Epithelial cell of proximal tubule (primary cell): ENCODE data around the gene SH3PXD2A. TPM values are rescaled to one million over a fixed set of nuclear protein-coding genes. Genes with fewer than 3 reads are reported as not detected.

Experiments used
- DNase-seq: peaks from one replicate; pipeline ENCODE4 v3.0.0-alpha.2; 2011; ENCODE audit warnings: low read depth
- H3K4me3 ChIP-seq: 2 replicates; pipeline ENCODE4 v1.5.1; 2011; ENCODE audit warnings: low read depth, mild to moderate bottlenecking, low read length
- CTCF ChIP-seq: conservative IDR thresholded peaks from 2 replicates; pipeline ENCODE4 v1.5.1; 2012; ENCODE audit warnings: low read depth, mild to moderate bottlenecking, low read length
- total RNA-seq: library from RNA; depleted of rRNA; stranded (reverse); fragments of >200 nt; gene quantifications from 2 replicates; pipeline ENCODE4 v1.2.3, GENCODE V29; 2015

Gene SH3PXD2A
- total RNA-seq, 1 donor from 2014 or later = 5.8 TPM

- TF ChIP-seq CTCF = no peak
- H3K4me3 ChIP-seq = no peak overlapping the region
Observed at GRCh38 chr10:103717341-103718246, 137.8 kb downstream of the SH3PXD2A start.

GRCh38 chr10:103716206-103717160 is 138.9 kb downstream of the SH3PXD2A start:
- no peak for DNase-seq
- H3K4me3 ChIP-seq = no peak overlapping the region
- no peak for TF ChIP-seq CTCF

More at GRCh38 chr10:103717341-103718246, 137.8 kb downstream of the SH3PXD2A start:
- no peak for DNase-seq

GRCh38 chr10:103715430-103715829 is 139.9 kb downstream of the SH3PXD2A start:
- TF ChIP-seq CTCF = no peak
- H3K4me3 ChIP-seq = no peak overlapping the region
- no peak for DNase-seq

GRCh38 chr10:103714232-103714891 is 141.0 kb downstream of the SH3PXD2A start:
- DNase-seq = no peak
- no peak for TF ChIP-seq CTCF
- H3K4me3 ChIP-seq = no peak overlapping the region

GRCh38 chr10:103713676-103714075 is 141.7 kb downstream of the SH3PXD2A start:
- no peak for TF ChIP-seq CTCF
- DNase-seq = no peak
- no peak overlapping the region for H3K4me3 ChIP-seq

GRCh38 chr10:103712898-103713498 is 142.4 kb downstream of the SH3PXD2A start:
- peak; percentile 91 for TF ChIP-seq CTCF

More at GRCh38 chr10:103712898-103713498, 142.4 kb downstream of the SH3PXD2A start:
- no peak overlapping the region for H3K4me3 ChIP-seq
- DNase-seq = no peak
